Stimulated activated CD4-positive, alpha-beta T cell treated with anti-CD3 and anti-CD28 coated beads, Interleukin-2, amount 100 ng/mL, for 4 hours (primary cell): Measurements from ENCODE around the gene TRRAP.

Experiments used
- DNase-seq: peaks from one replicate; pipeline ENCODE4 v3.0.0-alpha.2; 2020; ENCODE audit warnings: low read depth

TRRAP gene

GRCh38 chr7:99061001-99061776 lies 182.9 kb downstream of the TRRAP start:
- no peak for DNase-seq
